Measurements from ENCODE around the gene BMP15. TPM values are rescaled to one million over a fixed set of nuclear protein-coding genes. Genes with fewer than 3 reads are reported as not detected.

Gene BMP15
- not detected for total RNA-seq
- polyA plus RNA-seq, result not detected
- long read RNA-seq, donor 1, result 0 reads
- long read RNA-seq, donor 2, result 0 reads
- long read RNA-seq, donor 3, result 0 reads
- long read RNA-seq, donor 4, result 0 reads
- long read RNA-seq, donor 5, result 0 reads
- long read RNA-seq, donor 6, result 0 reads
- long read RNA-seq, donor 7, result 0 reads
- long read RNA-seq, donor 8, result 0 reads
- long read RNA-seq, donor 9, result 0 reads
- long read RNA-seq, donor 10, result 0 reads

DNA sequence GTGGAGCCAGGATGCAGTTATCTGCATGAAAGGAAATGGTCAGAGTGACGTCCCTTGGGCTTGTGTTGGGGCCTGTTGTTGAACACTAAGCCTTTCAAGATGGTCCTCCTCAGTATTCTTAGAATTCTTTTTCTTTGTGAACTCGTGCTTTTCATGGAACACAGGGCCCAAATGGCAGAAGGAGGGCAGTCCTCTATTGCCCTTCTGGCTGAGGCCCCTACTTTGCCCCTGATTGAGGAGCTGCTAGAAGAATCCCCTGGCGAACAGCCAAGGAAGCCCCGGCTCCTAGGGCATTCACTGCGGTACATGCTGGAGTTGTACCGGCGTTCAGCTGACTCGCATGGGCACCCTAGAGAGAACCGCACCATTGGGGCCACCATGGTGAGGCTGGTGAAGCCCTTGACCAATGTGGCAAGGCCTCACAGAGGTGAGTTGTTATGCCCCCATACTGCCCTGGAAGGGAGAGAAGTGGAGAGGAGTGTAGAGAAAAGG lies at the start of gene BMP15:
TSS of gene BMP15 (plus strand) at position 51 of the 492 bp plus-strand sequence. CDS start at position 100, 49 bp downstream.
- no peak for TF ChIP-seq POLR2A (IDR thresholded peaks at IDR 0.05)
- no peak for TF ChIP-seq EP300 (IDR thresholded peaks at IDR 0.05)
- Histone ChIP-seq H3K27me3 (no peaks in the 10 kb centered on the region), H3K9me3 (no peaks in the 10 kb centered on the region), H3K4me1 (no peaks in the 10 kb centered on the region), H3K27ac (no peak within 1 kb of the TSS), H3K36me3 (no peaks in the 10 kb centered on the region), H3K4me3 (no peak within 1 kb of the TSS)
- no peak for DNase-seq
- 74 to 95% (median 81%) methylated on average over 9 of the region's 9 CpGs for WGBS, 5 donors
- intact Hi-C loops (cut with DNase I; ENCODE audit: low total_unique reads), result no loop called here

DNA sequence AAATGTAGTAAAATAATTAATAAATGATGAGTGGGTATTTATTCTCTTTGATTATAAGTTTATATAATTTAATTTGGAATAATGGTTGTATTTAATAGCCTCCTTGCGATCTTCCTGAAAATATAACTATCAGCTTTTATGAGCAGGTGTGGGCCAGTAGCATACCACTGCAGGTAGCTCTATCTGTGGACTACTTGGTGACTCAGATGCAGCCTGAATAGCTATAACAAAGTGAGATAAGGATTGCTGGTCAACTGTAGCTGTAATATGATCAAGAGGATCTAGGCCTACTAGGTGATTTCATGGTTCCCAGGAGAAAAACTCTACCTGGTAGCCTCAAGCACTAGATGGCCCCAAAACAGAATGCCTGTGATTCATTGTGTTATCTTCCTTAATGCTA lies 47.1 kb upstream of the BMP15 start:
- 79 to 100% (median 85%) methylated on average over 1 of the region's 1 CpG for WGBS, 5 donors
- no peak for DNase-seq
- Histone ChIP-seq H3K27ac (no peak overlapping the region), H3K27me3 (peaks cover 0 to 6% (median 0%) of the 10 kb centered on the region in 3 donors), H3K4me3 (no peak overlapping the region), H3K36me3 (no peaks in the 10 kb centered on the region), H3K9me3 (no peaks in the 10 kb centered on the region), H3K4me1 (no peaks in the 10 kb centered on the region)
- TF ChIP-seq EP300 (IDR thresholded peaks at IDR 0.05), result no peak
- TF ChIP-seq POLR2AphosphoS5 (IDR thresholded peaks at IDR 0.05), result no peak
- TF ChIP-seq CTCF (IDR thresholded peaks at IDR 0.05), result no peak
- TF ChIP-seq POLR2A (IDR thresholded peaks at IDR 0.05), result no peak
- intact Hi-C loops (cut with DNase I; ENCODE audit: low total_unique reads), result no loop called here

DNA sequence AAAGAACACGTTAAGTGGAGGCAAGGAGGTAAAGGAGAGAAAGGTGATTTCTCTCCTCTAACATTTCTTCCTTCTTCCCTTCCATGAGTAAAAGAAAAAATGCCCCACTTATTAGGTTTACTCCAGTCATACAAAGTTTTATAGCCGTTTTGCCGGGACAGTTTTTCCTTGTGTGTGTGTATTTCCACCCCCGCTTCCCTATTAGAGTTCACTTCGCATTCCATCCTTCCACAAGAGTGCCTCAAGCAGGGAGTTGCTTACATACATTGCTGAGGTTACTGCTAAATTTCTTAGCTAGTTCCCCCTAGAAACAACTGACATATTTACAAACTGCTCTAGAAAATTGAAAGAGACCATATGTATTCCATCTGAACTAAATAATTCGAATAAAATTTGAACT lies 45.2 kb upstream of the BMP15 start:
- Histone ChIP-seq H3K4me1 (no peaks in the 10 kb centered on the region), H3K9me3 (no peaks in the 10 kb centered on the region), H3K27me3 (peaks cover 0 to 6% (median 0%) of the 10 kb centered on the region in 3 donors), H3K27ac (no peak overlapping the region), H3K36me3 (no peaks in the 10 kb centered on the region), H3K4me3 (no peak overlapping the region)
- TF ChIP-seq EP300 (IDR thresholded peaks at IDR 0.05) (no peak), POLR2A (IDR thresholded peaks at IDR 0.05) (no peak), POLR2AphosphoS5 (IDR thresholded peaks at IDR 0.05) (no peak), CTCF (IDR thresholded peaks at IDR 0.05) (no peak)
- WGBS, 5 donors, result 35 to 66% (median 58%) methylated on average over 6 of the region's 6 CpGs
- DNase-seq, result peak in 1 of 2 donors; percentile 16
- intact Hi-C loops (cut with DNase I; ENCODE audit: low total_unique reads), result no loop called here

GRCh38 chrX:50871922-50872453 lies 38.5 kb upstream of the BMP15 start:
- Histone ChIP-seq H3K4me1 (no peaks in the 10 kb centered on the region), H3K27ac (no peak overlapping the region), H3K36me3 (no peaks in the 10 kb centered on the region), H3K4me3 (no peak overlapping the region), H3K27me3 (peaks cover 0 to 3% (median 0%) of the 10 kb centered on the region in 3 donors), H3K9me3 (no peaks in the 10 kb centered on the region)
- no peak for TF ChIP-seq POLR2A (IDR thresholded peaks at IDR 0.05)
- no peak for TF ChIP-seq POLR2AphosphoS5 (IDR thresholded peaks at IDR 0.05)
- no peak for TF ChIP-seq EP300 (IDR thresholded peaks at IDR 0.05)
- no peak for TF ChIP-seq CTCF (IDR thresholded peaks at IDR 0.05)
- 33 to 86% (median 58%) methylated on average over 1 of the region's 1 CpG for WGBS, 5 donors
- peak in 1 of 2 donors; percentile 8 for DNase-seq
- intact Hi-C loops (cut with DNase I; ENCODE audit: low total_unique reads), result no loop called here

DNA sequence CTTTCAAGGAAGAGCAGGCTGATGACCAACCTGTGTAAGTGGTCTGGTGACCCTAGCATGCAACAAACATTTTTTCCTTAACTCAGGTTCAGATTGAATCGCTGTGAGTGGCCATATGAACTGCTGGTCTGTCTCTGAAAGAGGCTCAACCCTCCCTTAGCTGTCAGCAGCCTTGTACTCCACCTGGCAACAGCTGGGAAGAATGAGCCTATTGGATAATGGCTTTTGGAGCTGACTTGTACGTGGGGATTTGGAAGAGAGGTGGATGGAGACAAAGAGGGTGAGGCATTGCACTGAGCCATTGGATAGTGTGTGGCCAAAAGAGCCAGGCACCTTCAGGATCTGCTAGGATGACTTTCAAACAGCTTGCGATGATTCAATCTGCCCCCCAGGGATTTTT lies 35.7 kb upstream of the BMP15 start:
- Histone ChIP-seq H3K27me3 (peaks cover 0 to 3% (median 0%) of the 10 kb centered on the region in 3 donors), H3K27ac (no peak overlapping the region), H3K9me3 (no peaks in the 10 kb centered on the region), H3K4me3 (no peak overlapping the region), H3K36me3 (no peaks in the 10 kb centered on the region), H3K4me1 (no peaks in the 10 kb centered on the region)
- intact Hi-C loops (cut with DNase I; ENCODE audit: low total_unique reads), result no loop called here
- TF ChIP-seq POLR2A (IDR thresholded peaks at IDR 0.05), result no peak
- no peak for TF ChIP-seq CTCF (IDR thresholded peaks at IDR 0.05)
- WGBS, 5 donors, result 44 to 76% (median 60%) methylated on average over 3 of the region's 3 CpGs
- DNase-seq, result no peak

Measured in stomach (tissue), 19 donors.